ENCODE data around the gene COX7A1.

- TF ChIP-seq CTCF (IDR thresholded peaks at IDR 0.05 in 4 of 5, conservative IDR thresholded peaks at IDR 0.05 in 1 of 5) (no peak), POLR2A (IDR thresholded peaks at IDR 0.05) (no peak)
Measured at GRCh38 chr19:36149673-36150406, 2.4 kb downstream of the COX7A1 start.
